Adrenal gland (tissue), 12 donors: Measurements from ENCODE around the gene ZNF35. TPM values are rescaled to one million over a fixed set of nuclear protein-coding genes. Genes with fewer than 3 reads are reported as not detected.

Experiments
- DNase-seq, 7 donors: peaks; one replicate each; pipeline ENCODE4 v3.0.0-alpha.2; 2019 to 2020
- H3K27ac ChIP-seq, 5 donors: fragments of 200-600 bp; sonication (generic) in 4 of 5; 1 replicate in 3 of 5; 2 replicates in 2 of 5; pipeline versions ENCODE4 v1.5.1 to v1.8.0; 2016 to 2020; ENCODE audit warnings: mild to moderate bottlenecking in 1 of 5
- H3K27me3 ChIP-seq: fragments of 200-600 bp; 2 replicates; pipeline ENCODE4 v1.8.0; 2021
- H3K36me3 ChIP-seq, 2 donors: fragments of 200-600 bp; replicated peaks in 1 of 2; 1 replicate in 1 of 2; 2 replicates in 1 of 2; pipeline versions ENCODE4 v1.5.1 to v1.8.0; 2018 to 2022
- H3K4me1 ChIP-seq, 2 donors: fragments of 200-600 bp; replicated peaks in 1 of 2; 1 replicate in 1 of 2; 2 replicates in 1 of 2; pipeline versions ENCODE4 v1.5.1 to v1.8.0; 2018 to 2021
- H3K4me3 ChIP-seq, 4 donors: fragments of 200-600 bp; sonication (generic) in 3 of 4; one replicate each; pipeline ENCODE4 v1.5.1; 2016 to 2018
- H3K9me3 ChIP-seq, 3 donors: fragments of 200-600 bp; sonication (generic) in 1 of 3; replicated peaks in 1 of 3; 1 replicate in 2 of 3; 2 replicates in 1 of 3; pipeline versions ENCODE4 v1.5.1 to v1.8.0; 2016 to 2021
- POLR2A ChIP-seq, 2 donors: fragments of 450-650 bp; IDR thresholded peaks; one replicate each; pipeline ENCODE4 v1.6.1; 2017; ENCODE audit warnings: antibody characterized with exemption in 2 of 2, mild to moderate bottlenecking in 2 of 2, moderate library complexity in 1 of 2
- WGBS, 4 donors: extraction: QIAGEN DNeasy Blood & Tissue Kit in 2 of 4; methylation state at CpG; one replicate each; pipeline versions ENCODE4 v1.1.5 to v1.1.7; 2013 to 2017; 5-methylcytosine and 5-hydroxymethylcytosine counted together
- intact Hi-C, 2 donors: fragments of 100-400 bp; cut with DNase I; formaldehyde crosslinking; loops; one replicate each; pipeline versions ENCODE4 v1.14.1 to v1.15.0; 2022 to 2023
- polyA plus RNA-seq, 3 donors: library from polyadenylated mRNA; stranded (reverse); fragments of 200-250 nt in 2 of 3; fragments of 350-450 nt in 1 of 3; fragmentation: Illumina TruSeq in 1 of 3; extraction: RNeasy Lipid Tissue Mini Kit (QIAGEN cat#74804) in 1 of 3; gene quantifications; one replicate each; pipeline ENCODE4 v1.2.3, GENCODE V29; 2013 to 2014
- total RNA-seq, 9 donors: library from RNA; depleted of rRNA in 4 of 9; stranded (reverse); fragments of >200 nt in 4 of 9; fragments of 120-200 nt in 1 of 9; fragmentation: NEBNext Ultra II Directional in 1 of 9; extraction: Animal tissue kit (Norgen Biotek cat#: 25700) in 1 of 9; gene quantifications; one replicate each; pipeline versions ENCODE4 v1.1.0 to v1.2.4, GENCODE V29; 2013 to 2023
- TF ChIP-seq, protein P1 (sequence below), 6 experiments: fragments of 450-650 bp in 4 of 6; fragments of 200-600 bp in 2 of 6; sonication (generic) in 1 of 6; IDR thresholded peaks; 1 replicate in 5 of 6; 2 replicates in 1 of 6; pipeline versions ENCODE4 v1.5.1 to v1.8.0; 2016 to 2021; ENCODE audit warnings: antibody characterized with exemption in 6 of 6, mild to moderate bottlenecking in 2 of 6, moderate library complexity in 1 of 6
- donor health status: healthy with polysubstance abuse.
- donor health status: Bipolar disorder and iron deficiency.
- donor health status: DM: yes; HTN: yes; CAD: no.
- donor health status: DM: no; HTN: no; CAD: no.
- donor health status: DM: no; HTN: no; CAD: no.
- donor health status: DM: yes; HTN: yes; CAD: no.

Gene ZNF35
- total and polyA plus RNA-seq, 12 donors, result 2.8 to 13.7 (median 6.2) TPM

DNA sequence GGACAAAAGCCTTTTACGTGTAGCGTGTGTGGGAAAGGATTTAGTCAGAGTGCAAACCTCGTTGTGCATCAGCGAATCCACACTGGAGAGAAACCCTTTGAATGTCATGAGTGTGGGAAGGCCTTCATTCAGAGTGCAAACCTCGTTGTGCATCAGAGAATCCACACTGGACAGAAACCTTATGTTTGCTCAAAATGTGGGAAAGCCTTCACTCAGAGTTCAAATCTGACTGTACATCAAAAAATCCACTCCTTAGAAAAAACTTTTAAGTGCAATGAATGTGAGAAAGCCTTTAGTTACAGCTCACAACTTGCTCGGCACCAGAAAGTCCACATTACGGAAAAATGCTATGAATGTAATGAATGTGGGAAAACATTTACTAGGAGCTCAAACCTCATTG lies 10.5 kb downstream of the ZNF35 start:
- Histone ChIP-seq H3K9me3 (peaks cover 0 to 21% (median 0%) of the 10 kb centered on the region in 3 donors), H3K27ac (no peak overlapping the region), H3K36me3 (peaks cover 0 to 33% of the 10 kb centered on the region in 2 donors), H3K4me3 (no peak overlapping the region), H3K4me1 (no peaks in the 10 kb centered on the region), H3K27me3 (no peaks in the 10 kb centered on the region)
- WGBS, 4 donors, result 97 to 99% (median 98%) methylated on average over 7 of the region's 7 CpGs
- TF ChIP-seq, protein P1, sequence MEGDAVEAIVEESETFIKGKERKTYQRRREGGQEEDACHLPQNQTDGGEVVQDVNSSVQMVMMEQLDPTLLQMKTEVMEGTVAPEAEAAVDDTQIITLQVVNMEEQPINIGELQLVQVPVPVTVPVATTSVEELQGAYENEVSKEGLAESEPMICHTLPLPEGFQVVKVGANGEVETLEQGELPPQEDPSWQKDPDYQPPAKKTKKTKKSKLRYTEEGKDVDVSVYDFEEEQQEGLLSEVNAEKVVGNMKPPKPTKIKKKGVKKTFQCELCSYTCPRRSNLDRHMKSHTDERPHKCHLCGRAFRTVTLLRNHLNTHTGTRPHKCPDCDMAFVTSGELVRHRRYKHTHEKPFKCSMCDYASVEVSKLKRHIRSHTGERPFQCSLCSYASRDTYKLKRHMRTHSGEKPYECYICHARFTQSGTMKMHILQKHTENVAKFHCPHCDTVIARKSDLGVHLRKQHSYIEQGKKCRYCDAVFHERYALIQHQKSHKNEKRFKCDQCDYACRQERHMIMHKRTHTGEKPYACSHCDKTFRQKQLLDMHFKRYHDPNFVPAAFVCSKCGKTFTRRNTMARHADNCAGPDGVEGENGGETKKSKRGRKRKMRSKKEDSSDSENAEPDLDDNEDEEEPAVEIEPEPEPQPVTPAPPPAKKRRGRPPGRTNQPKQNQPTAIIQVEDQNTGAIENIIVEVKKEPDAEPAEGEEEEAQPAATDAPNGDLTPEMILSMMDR (IDR thresholded peaks at IDR 0.05), result no peak
- no peak for TF ChIP-seq POLR2A (IDR thresholded peaks at IDR 0.05)
- DNase-seq, result no peak
- intact Hi-C loops, result no loop called here

DNA sequence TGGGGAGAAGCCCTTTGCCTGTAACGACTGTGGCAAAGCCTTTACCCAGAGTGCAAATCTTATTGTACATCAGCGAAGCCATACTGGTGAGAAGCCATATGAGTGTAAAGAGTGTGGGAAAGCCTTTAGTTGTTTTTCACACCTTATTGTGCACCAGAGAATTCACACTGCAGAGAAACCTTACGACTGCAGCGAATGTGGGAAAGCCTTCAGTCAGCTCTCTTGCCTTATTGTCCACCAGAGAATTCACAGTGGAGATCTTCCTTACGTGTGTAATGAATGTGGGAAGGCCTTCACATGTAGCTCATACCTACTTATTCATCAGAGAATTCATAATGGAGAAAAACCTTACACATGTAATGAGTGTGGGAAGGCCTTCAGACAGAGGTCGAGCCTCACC lies 10.9 kb downstream of the ZNF35 start:
- no peak for DNase-seq
- TF ChIP-seq, protein P1 (IDR thresholded peaks at IDR 0.05), result no peak
- TF ChIP-seq POLR2A (IDR thresholded peaks at IDR 0.05), result no peak
- Histone ChIP-seq H3K4me3 (no peak overlapping the region), H3K27me3 (no peaks in the 10 kb centered on the region), H3K4me1 (no peaks in the 10 kb centered on the region), H3K36me3 (peaks cover 0 to 31% of the 10 kb centered on the region in 2 donors), H3K27ac (no peak overlapping the region), H3K9me3 (peaks cover 0 to 21% (median 0%) of the 10 kb centered on the region in 3 donors)
- intact Hi-C loops, result no loop called here
- WGBS, 4 donors, result 91 to 99% (median 98%) methylated on average over 6 of the region's 6 CpGs

DNA sequence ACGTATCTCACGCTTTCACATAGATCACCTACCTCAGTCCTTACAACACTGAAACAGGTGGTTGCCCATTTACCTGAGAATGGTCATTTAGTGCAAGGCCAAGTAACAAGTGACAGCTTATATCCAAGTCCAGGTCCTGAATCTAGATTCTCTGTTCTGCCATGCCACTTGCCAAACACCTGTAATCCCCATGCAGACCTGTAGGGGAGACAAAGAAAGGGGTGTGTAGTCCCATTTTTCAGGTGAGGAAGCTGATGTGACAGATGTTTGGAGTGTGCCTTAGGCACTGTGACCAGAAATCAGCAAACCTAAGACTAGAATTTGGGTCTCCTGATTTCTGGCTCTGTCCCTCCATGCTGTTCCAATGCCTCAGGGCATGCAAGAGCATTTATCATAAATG lies 12.7 kb downstream of the ZNF35 start:
- Histone ChIP-seq H3K27ac (no peak overlapping the region), H3K4me3 (no peak overlapping the region), H3K27me3 (no peaks in the 10 kb centered on the region), H3K36me3 (peaks cover 0 to 31% of the 10 kb centered on the region in 2 donors), H3K4me1 (no peaks in the 10 kb centered on the region), H3K9me3 (peaks cover 0 to 26% (median 0%) of the 10 kb centered on the region in 3 donors)
- TF ChIP-seq, protein P1 (IDR thresholded peaks at IDR 0.05), result no peak
- no peak for TF ChIP-seq POLR2A (IDR thresholded peaks at IDR 0.05)
- no peak for DNase-seq
- intact Hi-C loops, result loop anchor here in 1 of 2 donors (10.0 kb wide), 1 partner anchor 54 kb away; the partner anchor contains the start of gene ZNF502
- WGBS, 4 donors, result 100% methylated on average over 2 of the region's 2 CpGs

DNA sequence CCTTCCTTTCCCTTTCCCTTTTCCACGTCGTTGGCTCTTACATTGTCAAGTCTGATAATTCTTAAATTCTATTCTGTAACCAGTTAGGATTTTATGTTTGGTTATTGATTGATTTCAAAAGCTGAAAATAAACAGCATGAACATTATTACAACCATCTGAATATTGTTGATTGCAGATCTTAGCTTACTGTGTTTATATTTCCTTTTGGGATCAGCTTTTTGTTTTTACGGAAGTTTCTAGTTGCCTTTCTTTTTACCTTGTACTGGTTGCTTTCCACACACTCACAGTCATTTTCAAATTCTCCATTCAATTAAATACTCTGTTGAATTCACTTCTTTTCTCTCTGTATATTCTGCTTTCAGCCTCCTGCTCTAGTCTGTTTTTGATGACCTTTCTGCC lies 16.6 kb downstream of the ZNF35 start:
- H3K27me3 ChIP-seq, result no peaks in the 10 kb centered on the region
- no peaks in the 10 kb centered on the region for H3K4me1 ChIP-seq
- DNase-seq, result no peak
- WGBS, 4 donors, result 95 to 99% (median 96%) methylated on average over 3 of the region's 3 CpGs
- no peak overlapping the region for H3K4me3 ChIP-seq
- intact Hi-C loops, result loop anchor here in 1 of 2 donors (10.0 kb wide), 1 partner anchor 50 kb away; the partner anchor contains the start of gene ZNF502
- H3K36me3 ChIP-seq, result no peaks in the 10 kb centered on the region
- peaks cover 0 to 6% (median 0%) of the 10 kb centered on the region in 3 donors for H3K9me3 ChIP-seq
- TF ChIP-seq, protein P1 (IDR thresholded peaks at IDR 0.05), result no peak
- TF ChIP-seq POLR2A (IDR thresholded peaks at IDR 0.05), result no peak
- no peak overlapping the region for H3K27ac ChIP-seq
